ENCODE results near the gene SLC39A7.

Gene SLC39A7

DNA sequence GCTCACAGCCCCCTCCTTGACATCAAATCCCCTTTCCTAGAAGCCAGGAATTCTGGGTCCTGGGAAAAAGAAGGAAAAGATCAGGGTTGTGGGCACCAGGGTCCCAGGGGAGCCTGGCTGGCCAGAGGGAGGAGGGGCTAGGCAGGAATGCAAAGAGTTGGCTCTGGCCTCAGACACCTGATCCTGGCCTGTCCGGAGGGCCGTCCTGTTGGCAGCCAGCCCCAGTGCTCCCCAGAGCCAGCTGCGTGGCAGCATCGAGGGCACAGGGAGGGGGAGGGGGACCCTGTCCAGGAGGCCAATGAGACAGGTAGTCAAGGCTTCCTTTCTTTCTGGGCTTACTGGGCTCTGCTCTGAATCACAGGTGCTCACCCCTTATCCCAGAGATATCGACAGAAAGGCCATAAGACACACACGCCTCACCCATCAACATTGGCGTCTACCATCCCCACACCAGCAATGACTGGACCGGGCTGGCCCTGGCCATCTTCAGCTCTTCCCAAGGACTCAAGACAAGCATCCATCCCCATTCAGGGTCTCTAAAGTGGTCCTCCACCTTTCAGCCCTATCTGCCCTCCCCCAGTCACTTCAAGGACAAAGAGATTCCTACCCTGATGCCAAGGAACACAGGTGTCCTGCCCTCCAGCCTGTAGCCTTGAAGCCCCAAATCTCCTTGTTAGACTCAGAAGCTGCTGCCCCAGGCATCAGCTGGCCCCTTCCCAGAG, 9.1 kb upstream of the SLC39A7 start:
- Mint-ChIP-seq H3K4me1 (ENCODE audit: low read depth) (peaks cover 12% of the 10 kb centered on the region), H3K27me3 (ENCODE audit: low read depth) (peaks cover 62% of the 10 kb centered on the region), H3K27ac (no peak overlapping the region), H3K36me3 (ENCODE audit: low read depth) (peaks cover 31% of the 10 kb centered on the region), H3K4me3 (no peak overlapping the region), H3K9me3 (no peaks in the 10 kb centered on the region)

DNA sequence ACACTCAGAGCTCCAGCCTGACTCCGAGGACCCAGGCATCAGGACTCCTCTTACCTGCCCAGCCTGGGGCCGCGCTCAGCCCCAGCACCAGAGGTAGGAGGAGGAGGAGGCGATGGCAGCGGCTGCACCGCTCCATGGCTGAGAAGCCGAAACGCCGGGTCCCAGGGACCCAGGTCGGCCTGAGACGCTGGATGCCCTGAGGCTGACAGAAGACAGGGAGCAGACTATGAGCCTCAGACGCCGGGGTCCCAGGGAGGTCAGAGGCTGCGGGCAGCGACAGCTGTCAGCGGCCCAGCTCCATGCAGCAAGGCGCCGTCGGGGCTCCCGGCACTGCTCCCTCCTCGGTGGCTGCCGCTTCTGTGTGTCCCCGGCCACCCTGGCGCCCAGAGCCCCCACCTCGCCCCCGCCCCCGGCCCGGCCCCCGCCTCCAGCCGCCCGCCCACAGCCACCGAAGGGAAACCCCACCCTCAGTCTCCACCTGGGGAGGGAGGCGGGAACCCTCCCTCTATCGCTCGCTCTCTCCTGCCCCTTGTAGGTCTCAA, 8.5 kb upstream of the SLC39A7 start, which contains the start of gene COL11A2:
COL11A2 (minus strand) TSS at position 363 of the 542 bp plus-strand sequence; CDS start at position 136, 227 bp downstream.
- Mint-ChIP-seq H3K27me3 (ENCODE audit: low read depth) (peaks cover 56% of the 10 kb centered on the region), H3K27ac (no peak within 1 kb of the TSS), H3K36me3 (ENCODE audit: low read depth) (peaks cover 33% of the 10 kb centered on the region), H3K9me3 (no peaks in the 10 kb centered on the region), H3K4me1 (ENCODE audit: low read depth) (peaks cover 16% of the 10 kb centered on the region), H3K4me3 (no peak within 1 kb of the TSS)

DNA sequence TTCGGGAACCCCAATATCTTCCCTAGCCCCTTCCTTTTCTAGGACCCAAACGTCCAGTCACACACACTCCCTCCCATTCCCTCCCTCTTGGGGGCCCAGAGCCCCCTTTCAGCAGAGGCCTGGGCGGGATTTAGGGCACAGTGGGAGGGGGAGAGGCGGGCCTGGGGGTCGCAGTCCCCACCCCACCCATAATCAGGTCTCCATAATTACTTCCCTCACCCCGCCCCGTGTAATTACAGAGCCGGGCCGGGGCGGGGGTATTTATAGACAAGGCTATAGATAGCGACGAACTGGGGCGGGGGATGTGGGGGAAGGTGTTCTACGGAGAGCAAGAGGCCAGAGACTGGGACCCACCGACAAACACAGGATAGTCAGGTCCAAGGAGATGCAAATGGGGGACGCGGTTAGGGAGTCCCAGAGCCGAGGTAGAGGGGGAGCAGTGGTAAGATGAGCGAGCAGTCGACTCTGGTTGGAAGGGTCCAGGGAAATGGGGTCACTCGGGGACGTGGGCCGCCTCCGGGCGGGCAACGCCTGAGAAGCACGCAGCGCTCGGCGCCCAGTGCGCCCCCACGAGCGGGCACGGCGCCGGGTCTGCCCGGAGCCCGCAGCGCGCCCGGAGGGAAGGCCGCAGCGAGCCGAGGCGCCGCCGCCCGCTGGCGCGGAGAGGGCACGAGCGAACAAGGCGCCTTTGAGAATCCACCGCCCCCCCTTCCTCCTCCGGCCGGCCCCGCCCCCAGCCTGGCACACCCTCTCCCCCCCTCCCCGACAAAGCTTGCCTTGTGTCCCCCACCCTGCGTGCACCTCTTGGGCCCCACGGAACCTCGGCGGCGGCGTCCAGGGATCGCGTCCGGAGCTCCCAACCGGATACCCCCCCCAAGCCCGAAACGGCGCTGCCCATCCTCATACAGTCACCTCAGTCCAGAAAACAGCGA, 7.7 kb upstream of the SLC39A7 start:
- H3K4me1 Mint-ChIP-seq (ENCODE audit: low read depth) = peaks cover 23% of the 10 kb centered on the region
- peaks cover 49% of the 10 kb centered on the region for H3K27me3 Mint-ChIP-seq (ENCODE audit: low read depth)
- H3K9me3 Mint-ChIP-seq = no peaks in the 10 kb centered on the region
- H3K27ac Mint-ChIP-seq = no peak overlapping the region
- no peak overlapping the region for H3K4me3 Mint-ChIP-seq
- H3K36me3 Mint-ChIP-seq (ENCODE audit: low read depth) = peaks cover 37% of the 10 kb centered on the region

DNA sequence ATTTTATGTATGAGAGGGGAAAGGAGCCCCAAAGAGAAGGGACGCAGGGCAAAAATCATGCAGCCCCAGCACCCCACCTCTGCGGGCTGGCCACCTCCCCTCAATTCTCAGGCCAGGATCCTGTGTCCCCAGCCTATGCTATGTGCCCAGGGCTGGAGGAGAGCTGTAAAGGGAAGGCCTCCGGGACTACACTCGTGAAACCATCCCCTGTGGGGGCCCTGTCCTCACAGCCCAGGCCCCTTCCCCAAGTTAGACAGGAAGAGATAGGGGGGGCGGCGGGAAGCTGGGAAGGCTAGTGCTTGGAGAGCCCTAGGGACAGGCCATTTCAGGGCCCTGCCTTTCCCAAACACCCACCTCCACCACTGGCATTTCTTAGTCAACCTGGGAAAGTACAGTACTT, 7.0 kb upstream of the SLC39A7 start:
- Mint-ChIP-seq H3K4me3 (no peak overlapping the region), H3K27me3 (ENCODE audit: low read depth) (peaks cover 42% of the 10 kb centered on the region), H3K4me1 (ENCODE audit: low read depth) (peaks cover 30% of the 10 kb centered on the region), H3K36me3 (ENCODE audit: low read depth) (peaks cover 37% of the 10 kb centered on the region), H3K27ac (no peak overlapping the region), H3K9me3 (no peaks in the 10 kb centered on the region)

DNA sequence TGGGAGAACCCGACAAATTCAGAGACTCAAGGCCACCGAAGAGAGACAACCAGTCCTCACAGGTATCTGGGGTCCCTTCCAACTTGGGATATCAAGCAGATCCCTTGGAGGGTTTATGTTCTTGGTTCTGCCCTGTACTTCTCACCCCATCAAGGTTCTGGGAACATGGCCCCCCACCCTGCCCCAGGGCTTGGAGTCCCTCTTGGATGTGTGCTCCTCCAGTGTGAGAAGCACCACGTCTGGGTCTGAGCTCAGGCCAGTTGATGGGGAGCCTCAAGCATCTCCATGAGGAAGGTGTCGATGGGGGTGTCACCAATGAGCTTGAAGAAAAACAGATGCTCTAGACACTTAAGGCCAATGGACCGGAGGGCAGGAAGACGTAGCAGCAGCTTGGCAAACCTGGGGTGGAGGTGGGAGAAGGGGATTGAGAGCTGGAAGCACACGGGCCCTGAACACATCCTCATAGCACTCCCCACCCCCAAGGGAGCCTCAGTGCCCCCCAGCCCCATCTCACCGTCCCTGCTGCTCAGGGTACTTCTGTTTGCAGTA, 6.2 kb upstream of the SLC39A7 start:
- H3K27ac Mint-ChIP-seq = no peak overlapping the region
- H3K27me3 Mint-ChIP-seq (ENCODE audit: low read depth) = peaks cover 37% of the 10 kb centered on the region

DNA sequence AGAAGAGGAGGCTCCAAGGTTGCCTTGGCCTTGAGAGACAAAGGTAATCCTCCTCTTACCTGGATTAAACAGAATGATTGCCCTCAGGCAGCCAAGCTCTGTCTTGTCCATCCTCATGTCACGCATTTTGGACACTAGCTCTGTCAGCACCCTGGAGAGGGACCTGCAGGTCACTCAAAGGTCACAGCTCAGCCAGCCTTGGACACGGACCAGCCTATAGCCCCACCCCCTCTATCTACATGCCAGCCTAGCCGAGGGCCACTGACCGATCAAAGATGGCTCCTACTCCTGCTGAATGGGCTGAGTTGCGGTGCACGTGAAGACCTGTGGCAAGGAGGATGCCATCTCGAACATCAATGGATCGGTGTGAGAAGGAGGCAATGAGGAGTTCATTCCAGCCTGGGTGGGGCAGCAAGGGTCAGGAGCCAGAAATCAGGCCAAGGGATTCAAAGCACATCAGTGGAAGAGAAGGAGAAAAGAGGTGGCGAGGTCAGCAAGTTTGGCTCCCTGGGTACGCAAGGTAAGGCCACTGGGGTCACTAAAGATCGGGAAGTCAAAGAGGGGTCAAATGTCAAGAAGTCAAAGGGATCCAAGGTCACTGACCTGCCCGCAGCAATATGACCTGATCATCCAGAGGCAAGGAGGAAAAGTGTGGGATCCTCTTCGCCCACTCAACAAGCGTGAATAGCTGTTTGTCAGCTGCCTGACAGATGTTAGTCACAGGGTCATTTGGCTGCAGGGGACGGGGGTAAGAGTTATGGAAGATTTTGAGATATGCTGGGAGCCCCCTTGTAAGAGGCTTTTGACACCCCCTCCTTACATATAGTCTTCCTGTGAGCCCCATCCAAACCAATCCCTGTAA, 5.1 kb upstream of the SLC39A7 start:
- Mint-ChIP-seq H3K27me3 (ENCODE audit: low read depth) (peaks cover 29% of the 10 kb centered on the region), H3K4me3 (no peak overlapping the region), H3K9me3 (no peaks in the 10 kb centered on the region), H3K27ac (no peak overlapping the region), H3K4me1 (ENCODE audit: low read depth) (peaks cover 37% of the 10 kb centered on the region), H3K36me3 (ENCODE audit: low read depth) (peaks cover 40% of the 10 kb centered on the region)

More for the DNA sequence above, 6.2 kb upstream of the SLC39A7 start:
- Mint-ChIP-seq H3K4me3 (no peak overlapping the region), H3K36me3 (ENCODE audit: low read depth) (peaks cover 40% of the 10 kb centered on the region), H3K9me3 (no peaks in the 10 kb centered on the region), H3K4me1 (ENCODE audit: low read depth) (peaks cover 35% of the 10 kb centered on the region)

DNA sequence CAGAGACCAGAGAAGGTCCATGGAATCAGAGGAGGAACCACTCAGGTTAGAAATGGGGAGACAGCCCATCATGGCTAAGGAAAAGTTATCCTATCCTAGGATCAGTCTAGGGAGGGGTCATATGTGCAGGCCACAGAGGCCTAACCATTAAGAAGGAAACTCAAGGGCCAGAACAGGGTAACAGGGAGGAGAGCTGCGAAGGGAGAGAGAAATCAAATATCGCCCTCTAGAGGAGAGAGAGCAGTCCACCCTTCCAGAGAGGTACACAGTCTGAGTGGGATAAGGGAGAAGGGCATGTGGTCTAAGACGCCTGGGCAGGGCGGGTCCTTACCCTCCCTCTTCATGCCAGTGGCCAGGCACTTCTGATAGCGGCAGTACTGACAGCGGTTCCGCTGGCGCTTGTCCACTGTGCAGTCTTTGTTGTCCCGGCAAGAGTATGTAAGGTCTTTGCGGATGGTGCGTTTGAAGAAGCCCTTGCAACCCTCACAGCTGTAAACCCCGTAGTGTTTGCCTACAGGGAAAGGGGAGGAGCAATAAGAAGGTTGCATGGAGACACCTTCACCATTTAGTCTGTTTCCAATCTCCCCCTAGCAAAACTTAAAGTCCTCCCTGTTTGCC, 3.1 kb upstream of the SLC39A7 start:
- peak overlapping the region; percentile 43 for H3K27ac Mint-ChIP-seq
- peaks cover 49% of the 10 kb centered on the region for H3K4me1 Mint-ChIP-seq (ENCODE audit: low read depth)
- H3K27me3 Mint-ChIP-seq (ENCODE audit: low read depth) = peaks cover 12% of the 10 kb centered on the region
- peaks cover 54% of the 10 kb centered on the region for H3K36me3 Mint-ChIP-seq (ENCODE audit: low read depth)
- no peaks in the 10 kb centered on the region for H3K9me3 Mint-ChIP-seq
- H3K4me3 Mint-ChIP-seq = peak overlapping the region; percentile 65

DNA sequence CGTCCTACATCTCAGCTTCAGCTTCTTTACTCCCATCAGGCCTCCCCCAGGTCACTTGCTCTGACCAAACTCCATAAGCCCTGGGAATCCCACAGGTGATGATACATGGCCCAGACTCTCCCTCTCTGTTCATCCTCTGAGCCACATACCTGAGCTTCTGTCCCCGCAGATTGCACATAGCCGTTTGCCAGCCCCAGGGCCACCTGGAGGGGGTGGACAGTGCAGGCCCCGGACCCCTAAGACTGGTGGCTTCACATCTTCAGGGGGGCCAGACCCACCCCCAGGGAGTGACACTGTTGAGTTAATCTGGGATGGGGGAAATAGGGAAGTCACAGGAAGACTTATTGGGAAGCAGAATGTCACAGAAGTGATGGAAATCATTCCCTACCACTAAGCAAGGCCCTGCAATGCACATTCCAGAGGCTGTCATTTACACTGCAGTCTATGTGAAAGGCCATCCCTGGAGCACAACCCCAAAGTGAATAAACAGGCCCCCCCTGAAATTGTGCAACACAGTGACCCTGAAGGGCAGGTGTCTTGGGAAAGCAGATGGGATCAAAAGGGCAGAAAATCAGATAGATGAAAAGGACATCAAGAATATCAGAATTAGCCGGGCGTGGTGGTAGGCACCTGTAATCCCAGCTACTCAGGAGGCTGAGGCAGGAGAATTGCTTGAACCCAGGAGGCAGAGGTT, 2.4 kb upstream of the SLC39A7 start:
- peaks cover 60% of the 10 kb centered on the region for H3K36me3 Mint-ChIP-seq (ENCODE audit: low read depth)
- peaks cover 7% of the 10 kb centered on the region for H3K27me3 Mint-ChIP-seq (ENCODE audit: low read depth)
- peak overlapping the region; percentile 83 for H3K27ac Mint-ChIP-seq
- H3K9me3 Mint-ChIP-seq = no peaks in the 10 kb centered on the region
- H3K4me1 Mint-ChIP-seq (ENCODE audit: low read depth) = peaks cover 52% of the 10 kb centered on the region
- peak overlapping the region; percentile 99 for H3K4me3 Mint-ChIP-seq

DNA sequence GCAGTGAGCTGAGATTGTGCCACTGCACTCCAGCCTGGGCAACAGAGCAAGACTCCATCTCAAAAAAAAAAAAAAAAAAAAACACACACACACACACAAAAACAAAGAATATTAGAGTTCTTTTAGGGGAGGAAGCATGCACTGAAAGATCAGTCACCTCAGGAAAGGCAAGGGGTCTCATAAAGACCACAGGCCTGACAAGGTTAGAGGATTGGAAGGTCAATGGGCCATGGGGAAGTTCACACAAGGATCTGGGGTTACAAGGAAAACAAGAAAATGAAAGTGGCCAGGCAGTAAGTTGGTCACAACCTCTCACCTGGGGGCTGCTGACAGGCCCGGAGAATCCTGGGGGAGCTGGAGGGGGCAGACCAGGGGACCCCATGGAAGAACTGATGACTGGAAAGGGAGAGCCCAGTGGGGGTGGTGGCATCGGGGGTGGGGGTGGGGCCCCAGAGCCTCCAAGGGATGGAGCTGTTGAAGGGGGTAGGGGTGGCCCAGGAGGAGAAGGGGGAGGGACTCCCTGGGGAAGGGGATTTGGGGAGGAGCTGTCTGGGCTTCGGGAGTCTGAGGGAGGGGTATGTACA, 1.7 kb upstream of the SLC39A7 start:
- Mint-ChIP-seq H3K27ac (peak overlapping the region; percentile 86), H3K36me3 (ENCODE audit: low read depth) (peaks cover 61% of the 10 kb centered on the region), H3K27me3 (ENCODE audit: low read depth) (peaks cover under 1% of the 10 kb centered on the region), H3K9me3 (no peaks in the 10 kb centered on the region), H3K4me3 (peak overlapping the region; percentile 99), H3K4me1 (ENCODE audit: low read depth) (peaks cover 55% of the 10 kb centered on the region)

DNA sequence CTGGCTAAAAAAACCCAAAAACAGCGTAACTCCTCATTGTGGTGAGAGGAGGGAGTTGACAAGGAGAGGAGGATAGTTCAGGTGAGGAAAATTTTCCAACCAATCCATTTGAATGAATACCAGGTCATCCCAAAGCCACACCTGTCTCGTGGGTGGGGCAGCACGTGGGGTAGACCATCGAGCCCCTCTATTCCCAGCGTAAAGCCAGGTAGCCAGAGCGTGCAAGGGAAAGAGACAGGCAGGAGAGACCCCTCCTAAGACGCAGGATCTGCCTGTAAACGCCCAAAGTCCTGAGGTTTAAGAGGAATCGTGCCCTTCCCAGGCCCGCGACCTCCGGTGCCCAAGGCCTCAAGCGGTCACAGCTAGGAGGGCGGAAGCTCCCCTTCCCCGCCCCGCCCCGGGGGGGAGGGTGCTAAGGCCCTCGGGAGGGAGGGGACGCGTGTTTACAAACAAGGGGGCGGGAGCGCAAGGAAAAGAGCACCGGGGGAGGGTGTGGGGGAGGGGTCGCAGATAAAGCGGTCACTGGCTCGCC, 914 bp upstream of the SLC39A7 start:
- peak overlapping the region; percentile 99 for H3K4me3 Mint-ChIP-seq
- H3K27ac Mint-ChIP-seq = peak overlapping the region; percentile 86
- peaks cover 54% of the 10 kb centered on the region for H3K36me3 Mint-ChIP-seq (ENCODE audit: low read depth)
- peaks cover 59% of the 10 kb centered on the region for H3K4me1 Mint-ChIP-seq (ENCODE audit: low read depth)
- H3K27me3 Mint-ChIP-seq (ENCODE audit: low read depth) = no peaks in the 10 kb centered on the region
- no peaks in the 10 kb centered on the region for H3K9me3 Mint-ChIP-seq

DNA sequence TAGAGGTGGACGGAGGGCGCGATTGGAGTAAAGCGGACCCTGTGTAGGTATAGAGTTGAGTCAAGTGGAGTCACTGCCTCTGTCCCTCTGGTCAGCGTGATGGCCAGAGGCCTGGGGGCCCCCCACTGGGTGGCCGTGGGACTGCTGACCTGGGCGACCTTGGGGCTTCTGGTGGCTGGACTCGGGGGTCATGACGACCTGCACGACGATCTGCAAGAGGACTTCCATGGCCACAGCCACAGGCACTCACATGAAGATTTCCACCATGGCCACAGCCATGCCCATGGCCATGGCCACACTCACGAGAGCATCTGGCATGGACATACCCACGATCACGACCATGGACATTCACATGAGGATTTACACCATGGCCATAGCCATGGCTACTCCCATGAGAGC, 479 bp downstream of the SLC39A7 start:
- H3K27ac Mint-ChIP-seq = peak overlapping the region; percentile 99
- peaks cover 40% of the 10 kb centered on the region for H3K36me3 Mint-ChIP-seq (ENCODE audit: low read depth)
- H3K27me3 Mint-ChIP-seq (ENCODE audit: low read depth) = no peaks in the 10 kb centered on the region
- peak overlapping the region; percentile 99 for H3K4me3 Mint-ChIP-seq
- no peaks in the 10 kb centered on the region for H3K9me3 Mint-ChIP-seq
- H3K4me1 Mint-ChIP-seq (ENCODE audit: low read depth) = peaks cover 71% of the 10 kb centered on the region

DNA sequence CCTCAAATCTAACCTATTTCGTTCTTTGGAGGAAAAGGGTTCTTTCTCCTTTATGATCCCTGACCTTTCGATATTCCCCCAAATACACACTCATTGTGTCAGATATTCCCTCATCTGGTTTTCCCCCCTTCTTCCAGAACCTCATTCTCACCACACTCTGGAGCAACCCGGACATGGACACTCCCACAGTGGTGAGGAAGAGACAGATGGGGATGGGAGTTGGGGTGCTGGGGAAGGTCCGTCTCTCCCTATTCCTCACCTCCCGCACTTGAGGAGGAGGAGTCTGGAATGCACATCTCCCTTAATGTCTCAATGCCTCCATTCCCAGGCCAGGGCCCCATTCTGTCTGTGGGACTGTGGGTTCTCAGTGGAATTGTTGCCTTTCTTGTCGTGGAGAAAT, 1.3 kb downstream of the SLC39A7 start:
- H3K4me3 Mint-ChIP-seq = peak overlapping the region; percentile 99
- H3K36me3 Mint-ChIP-seq (ENCODE audit: low read depth) = peaks cover 35% of the 10 kb centered on the region
- peak overlapping the region; percentile 71 for H3K27ac Mint-ChIP-seq
- H3K27me3 Mint-ChIP-seq (ENCODE audit: low read depth) = no peaks in the 10 kb centered on the region
- peaks cover 69% of the 10 kb centered on the region for H3K4me1 Mint-ChIP-seq (ENCODE audit: low read depth)
- no peaks in the 10 kb centered on the region for H3K9me3 Mint-ChIP-seq

All from T-helper 1 cell treated with Interleukin-12 subunit alpha and Interleukin-12 subunit beta and Interleukin-4 antibody, amounts not matched to agents 30 μg/mL and 1 μg/mL, for 36 hours (primary cell).